Adrenal gland (tissue), 12 donors: ENCODE results near the gene RGS9. TPM values are rescaled to one million over a fixed set of nuclear protein-coding genes. Genes with fewer than 3 reads are reported as not detected.

Experiments used
- DNase-seq, 7 donors: peaks; one replicate each; pipeline ENCODE4 v3.0.0-alpha.2; 2019 to 2020
- H3K27ac ChIP-seq, 5 donors: fragments of 200-600 bp; sonication (generic) in 4 of 5; 1 replicate in 3 of 5; 2 replicates in 2 of 5; pipeline versions ENCODE4 v1.5.1 to v1.8.0; 2016 to 2020; ENCODE audit warnings: mild to moderate bottlenecking in 1 of 5
- H3K27me3 ChIP-seq: fragments of 200-600 bp; 2 replicates; pipeline ENCODE4 v1.8.0; 2021
- H3K36me3 ChIP-seq, 2 donors: fragments of 200-600 bp; replicated peaks in 1 of 2; 1 replicate in 1 of 2; 2 replicates in 1 of 2; pipeline versions ENCODE4 v1.5.1 to v1.8.0; 2018 to 2022
- H3K4me1 ChIP-seq, 2 donors: fragments of 200-600 bp; replicated peaks in 1 of 2; 1 replicate in 1 of 2; 2 replicates in 1 of 2; pipeline versions ENCODE4 v1.5.1 to v1.8.0; 2018 to 2021
- H3K4me3 ChIP-seq, 4 donors: fragments of 200-600 bp; sonication (generic) in 3 of 4; one replicate each; pipeline ENCODE4 v1.5.1; 2016 to 2018
- H3K9me3 ChIP-seq, 3 donors: fragments of 200-600 bp; sonication (generic) in 1 of 3; replicated peaks in 1 of 3; 1 replicate in 2 of 3; 2 replicates in 1 of 3; pipeline versions ENCODE4 v1.5.1 to v1.8.0; 2016 to 2021
- CTCF ChIP-seq, 6 experiments: fragments of 450-650 bp in 4 of 6; fragments of 200-600 bp in 2 of 6; sonication (generic) in 1 of 6; IDR thresholded peaks; 1 replicate in 5 of 6; 2 replicates in 1 of 6; pipeline versions ENCODE4 v1.5.1 to v1.8.0; 2016 to 2021; ENCODE audit warnings: antibody characterized with exemption in 6 of 6, mild to moderate bottlenecking in 2 of 6, moderate library complexity in 1 of 6
- POLR2A ChIP-seq, 2 donors: fragments of 450-650 bp; IDR thresholded peaks; one replicate each; pipeline ENCODE4 v1.6.1; 2017; ENCODE audit warnings: antibody characterized with exemption in 2 of 2, mild to moderate bottlenecking in 2 of 2, moderate library complexity in 1 of 2
- WGBS, 4 donors: extraction: QIAGEN DNeasy Blood & Tissue Kit in 2 of 4; methylation state at CpG; one replicate each; pipeline versions ENCODE4 v1.1.5 to v1.1.7; 2013 to 2017; 5-methylcytosine and 5-hydroxymethylcytosine counted together
- intact Hi-C, 2 donors: fragments of 100-400 bp; cut with DNase I; formaldehyde crosslinking; loops; one replicate each; pipeline versions ENCODE4 v1.14.1 to v1.15.0; 2022 to 2023
- polyA plus RNA-seq, 3 donors: library from polyadenylated mRNA; stranded (reverse); fragments of 200-250 nt in 2 of 3; fragments of 350-450 nt in 1 of 3; fragmentation: Illumina TruSeq in 1 of 3; extraction: RNeasy Lipid Tissue Mini Kit (QIAGEN cat#74804) in 1 of 3; gene quantifications; one replicate each; pipeline ENCODE4 v1.2.3, GENCODE V29; 2013 to 2014
- total RNA-seq, 9 donors: library from RNA; depleted of rRNA in 4 of 9; stranded (reverse); fragments of >200 nt in 4 of 9; fragments of 120-200 nt in 1 of 9; fragmentation: NEBNext Ultra II Directional in 1 of 9; extraction: Animal tissue kit (Norgen Biotek cat#: 25700) in 1 of 9; gene quantifications; one replicate each; pipeline versions ENCODE4 v1.1.0 to v1.2.4, GENCODE V29; 2013 to 2023
- donor health status: healthy with polysubstance abuse.
- donor health status: Bipolar disorder and iron deficiency.
- donor health status: DM: yes; HTN: yes; CAD: no.
- donor health status: DM: no; HTN: no; CAD: no.
- donor health status: DM: no; HTN: no; CAD: no.
- donor health status: DM: yes; HTN: yes; CAD: no.

RGS9 gene
- total and polyA plus RNA-seq, 12 donors, result 4.3 to 32.3 (median 14.4) TPM

GRCh38 chr17:65219124-65219523 lies 82.0 kb downstream of the RGS9 start:
- Histone ChIP-seq H3K27me3 (no peaks in the 10 kb centered on the region), H3K36me3 (no peaks in the 10 kb centered on the region), H3K9me3 (no peaks in the 10 kb centered on the region), H3K4me1 (no peaks in the 10 kb centered on the region), H3K27ac (no peak overlapping the region), H3K4me3 (no peak overlapping the region)
- intact Hi-C loops, result no loop called here
- no peak for DNase-seq
- 71 to 82% (median 76%) methylated on average over 3 of the region's 3 CpGs for WGBS, 4 donors
- TF ChIP-seq POLR2A (IDR thresholded peaks at IDR 0.05) (no peak), CTCF (IDR thresholded peaks at IDR 0.05) (no peak)

- Histone ChIP-seq H3K4me1 (no peaks in the 10 kb centered on the region), H3K36me3 (no peaks in the 10 kb centered on the region), H3K27ac (no peak overlapping the region), H3K9me3 (no peaks in the 10 kb centered on the region), H3K4me3 (no peak overlapping the region), H3K27me3 (no peaks in the 10 kb centered on the region)
- intact Hi-C loops, result no loop called here
- 89 to 98% (median 93%) methylated on average over 3 of the region's 3 CpGs for WGBS, 4 donors
- DNase-seq, result no peak
- TF ChIP-seq CTCF (IDR thresholded peaks at IDR 0.05) (no peak), POLR2A (IDR thresholded peaks at IDR 0.05) (no peak)
These were observed 82.5 kb downstream of the RGS9 start for GRCh38 chr17:65219707-65220106.

GRCh38 chr17:65220732-65221131 lies 83.6 kb downstream of the RGS9 start:
- 73 to 91% (median 81%) methylated on average over 1 of the region's 1 CpG for WGBS, 4 donors
- intact Hi-C loops, result no loop called here

GRCh38 chr17:65222214-65222738 lies 85.1 kb downstream of the RGS9 start:
- Histone ChIP-seq H3K9me3 (no peaks in the 10 kb centered on the region), H3K27me3 (no peaks in the 10 kb centered on the region), H3K4me1 (no peaks in the 10 kb centered on the region), H3K4me3 (no peak overlapping the region), H3K27ac (no peak overlapping the region), H3K36me3 (no peaks in the 10 kb centered on the region)
- WGBS, 4 donors, result 53 to 69% (median 68%) methylated on average over 3 of the region's 3 CpGs
- intact Hi-C loops, result no loop called here
- TF ChIP-seq POLR2A (IDR thresholded peaks at IDR 0.05) (no peak), CTCF (IDR thresholded peaks at IDR 0.05) (no peak)
- DNase-seq, result peak in 1 of 7 donors; percentile 19

More at GRCh38 chr17:65220732-65221131, 83.6 kb downstream of the RGS9 start:
- no peak for DNase-seq
- Histone ChIP-seq H3K4me1 (no peaks in the 10 kb centered on the region), H3K4me3 (no peak overlapping the region), H3K27me3 (no peaks in the 10 kb centered on the region), H3K9me3 (no peaks in the 10 kb centered on the region), H3K36me3 (no peaks in the 10 kb centered on the region), H3K27ac (no peak overlapping the region)
- TF ChIP-seq POLR2A (IDR thresholded peaks at IDR 0.05) (no peak), CTCF (IDR thresholded peaks at IDR 0.05) (no peak)
